Neuronal stem cell (in vitro differentiated cells): ENCODE data around the gene SH3RF2.

ENCODE experiments used
- DNase-seq: peaks from one replicate; pipeline ENCODE4 v3.0.0-alpha.2; 2013; ENCODE audit warnings: low spot score
- H2AFZ ChIP-seq: one replicate; pipeline ENCODE4 v1.6.1; 2013; ENCODE audit warnings: mild to moderate bottlenecking, low read length, inconsistent platforms
- H2AK5ac ChIP-seq: 2 replicates; pipeline ENCODE4 v1.6.1; 2013; ENCODE audit warnings: low read depth, mild to moderate bottlenecking, inconsistent platforms, low read length, moderate library complexity, mixed read lengths
- H2BK120ac ChIP-seq: 2 replicates; pipeline ENCODE4 v1.6.1; 2013; ENCODE audit warnings: low read depth, mild to moderate bottlenecking, inconsistent platforms, low read length, moderate library complexity, mixed read lengths
- H2BK12ac ChIP-seq: one replicate; pipeline ENCODE4 v1.6.1; 2013; ENCODE audit warnings: low read length, inconsistent platforms
- H2BK15ac ChIP-seq: 2 replicates; pipeline ENCODE4 v1.6.1; 2013; ENCODE audit warnings: mild to moderate bottlenecking, low read length, inconsistent platforms, mixed read lengths
- H2BK5ac ChIP-seq: one replicate; pipeline ENCODE4 v1.6.1; 2013; ENCODE audit warnings: inconsistent platforms, mild to moderate bottlenecking, low read length, moderate library complexity
- H3K14ac ChIP-seq: one replicate; pipeline ENCODE4 v1.6.1; 2013; ENCODE audit warnings: low read length, inconsistent platforms
- H3K18ac ChIP-seq: 2 replicates; pipeline ENCODE4 v1.6.1; 2013; ENCODE audit warnings: low read length, inconsistent platforms
- H3K23ac ChIP-seq: 2 replicates; pipeline ENCODE4 v1.6.1; 2013; ENCODE audit warnings: low read depth, mild to moderate bottlenecking, mixed read lengths, low read length, inconsistent platforms; ENCODE audit not compliant: poor library complexity
- H3K27ac ChIP-seq: replicated peaks from 3 replicates; pipeline ENCODE4 v1.5.1; 2013; ENCODE audit warnings: low read length, inconsistent platforms
- H3K27me3 ChIP-seq, 3 experiments: 2 replicates each; pipeline ENCODE4 v1.6.1; 2013; ENCODE audit warnings: low read length in 3 of 3, mild to moderate bottlenecking in 2 of 3, inconsistent platforms in 1 of 3, low read depth in 1 of 3, mixed read lengths in 1 of 3, moderate library complexity in 1 of 3; ENCODE audit not compliant: control insufficient read depth in 3 of 3, insufficient read depth in 3 of 3
- H3K36me3 ChIP-seq, 2 donors: replicated peaks in 1 of 2; 2 replicates each; pipeline ENCODE4 v1.6.1; 2013; ENCODE audit warnings: low read length in 2 of 2; ENCODE audit not compliant: control insufficient read depth in 2 of 2, insufficient read depth in 2 of 2
- H3K4ac ChIP-seq: 2 replicates; pipeline ENCODE4 v1.6.1; 2013; ENCODE audit warnings: inconsistent platforms, mild to moderate bottlenecking, low read length, moderate library complexity
- H3K4me1 ChIP-seq, 2 donors: 1 replicate in 1 of 2; 2 replicates in 1 of 2; pipeline ENCODE4 v1.6.1; 2013; ENCODE audit warnings: low read length in 2 of 2, low read depth in 1 of 2; ENCODE audit not compliant: control insufficient read depth in 2 of 2, insufficient read depth in 1 of 2
- H3K4me2 ChIP-seq: one replicate; pipeline ENCODE4 v1.6.1; 2013; ENCODE audit warnings: mild to moderate bottlenecking, low read length, inconsistent platforms; ENCODE audit not compliant: insufficient read depth, poor library complexity, severe bottlenecking
- H3K4me3 ChIP-seq, 2 donors: 2 replicates each; pipeline ENCODE4 v1.5.1; 2013; ENCODE audit warnings: low read length in 2 of 2, mild to moderate bottlenecking in 2 of 2, inconsistent platforms in 1 of 2, moderate library complexity in 1 of 2
- H3K79me1 ChIP-seq: one replicate; pipeline ENCODE4 v1.6.1; 2013; ENCODE audit warnings: low read depth, mild to moderate bottlenecking, inconsistent platforms, low read length, moderate library complexity
- H3K9ac ChIP-seq: one replicate; pipeline ENCODE4 v1.6.1; 2013; ENCODE audit warnings: mild to moderate bottlenecking, low read depth, low read length, inconsistent platforms; ENCODE audit not compliant: poor library complexity
- H3K9me3 ChIP-seq, 2 donors: replicated peaks in 1 of 2; 2 replicates each; pipeline versions ENCODE3 to v1.6.1; 2013; ENCODE audit warnings: low read length in 2 of 2, mild to moderate bottlenecking in 2 of 2, inconsistent platforms in 1 of 2, low read depth in 1 of 2, mixed read lengths in 1 of 2, moderate library complexity in 1 of 2; ENCODE audit not compliant: control insufficient read depth in 2 of 2, insufficient read depth in 1 of 2
- H4K8ac ChIP-seq: one replicate; pipeline ENCODE4 v1.6.1; 2013; ENCODE audit warnings: low read depth, mild to moderate bottlenecking, inconsistent platforms, low read length, moderate library complexity
- H4K91ac ChIP-seq: one replicate; pipeline ENCODE4 v1.6.1; 2013; ENCODE audit warnings: low read length, low read depth, mild to moderate bottlenecking, inconsistent platforms; ENCODE audit not compliant: poor library complexity
- WGBS, 2 donors: extraction: QIAGEN DNeasy Blood & Tissue Kit; methylation state at CpG; one replicate each; pipeline ENCODE4 v1.1.7; 2013; ENCODE audit warnings: missing lambda C conversion rate in 2 of 2, mixed read lengths in 1 of 2; ENCODE audit not compliant: insufficient read length in 2 of 2, insufficient replicate concordance in 1 of 2; ENCODE audit errors: extremely low coverage in 2 of 2; 5-methylcytosine and 5-hydroxymethylcytosine counted together

Gene SH3RF2

GRCh38 chr5:146098047-146098446, 161.7 kb downstream of the SH3RF2 start:
- Histone ChIP-seq H3K23ac (no peak overlapping the region), H2BK120ac (no peak overlapping the region), H4K8ac (no peak overlapping the region), H3K27me3 (no peaks in the 10 kb centered on the region), H2BK5ac (no peak overlapping the region), H4K91ac (no peak overlapping the region), H3K27ac (no peak overlapping the region), H3K9ac (no peak overlapping the region), H3K4me3 (no peak overlapping the region), H3K9me3 (no peaks in the 10 kb centered on the region), H2AFZ (no peak overlapping the region), H3K79me1 (no peaks in the 10 kb centered on the region), H3K4me1 (peaks cover 0 to 2% of the 10 kb centered on the region in 2 donors), H3K18ac (no peak overlapping the region), H3K36me3 (no peaks in the 10 kb centered on the region), H2BK15ac (no peak overlapping the region), H3K4ac (no peak overlapping the region), H2AK5ac (no peak overlapping the region), H3K14ac (no peak overlapping the region), H3K4me2 (no peak overlapping the region), H2BK12ac (no peak overlapping the region)
- DNase-seq, result no peak
- no CpG with 5 or more reads among the region's 6 CpGs for WGBS, 2 donors

GRCh38 chr5:146101646-146102045, 165.3 kb downstream of the SH3RF2 start:
- H2BK120ac ChIP-seq, result no peak overlapping the region
- DNase-seq, result no peak
- H3K36me3 ChIP-seq, result peaks cover 0 to 10% of the 10 kb centered on the region in 2 donors
- no peak overlapping the region for H3K18ac ChIP-seq
- H3K23ac ChIP-seq, result no peak overlapping the region
- H3K4me3 ChIP-seq, result no peak overlapping the region
- no peak overlapping the region for H2BK5ac ChIP-seq
- no peak overlapping the region for H3K14ac ChIP-seq
- no peak overlapping the region for H2BK12ac ChIP-seq
- no CpG with 5 or more reads among the region's 2 CpGs for WGBS, 2 donors
- no peak overlapping the region for H4K8ac ChIP-seq
- H2BK15ac ChIP-seq, result no peak overlapping the region
- no peak overlapping the region for H2AFZ ChIP-seq
- H3K4me1 ChIP-seq, result peaks cover 0 to 2% of the 10 kb centered on the region in 2 donors
- no peak overlapping the region for H3K4me2 ChIP-seq
- H4K91ac ChIP-seq, result no peak overlapping the region
- H3K9me3 ChIP-seq, result no peaks in the 10 kb centered on the region
- no peaks in the 10 kb centered on the region for H3K27me3 ChIP-seq
- no peak overlapping the region for H3K4ac ChIP-seq
- no peaks in the 10 kb centered on the region for H3K79me1 ChIP-seq
- H3K9ac ChIP-seq, result no peak overlapping the region
- H3K27ac ChIP-seq, result peak overlapping the region; percentile 50
- no peak overlapping the region for H2AK5ac ChIP-seq

GRCh38 chr5:146103594-146103993, 167.2 kb downstream of the SH3RF2 start:
- Histone ChIP-seq H2BK5ac (no peak overlapping the region), H4K91ac (no peak overlapping the region), H3K79me1 (no peaks in the 10 kb centered on the region), H3K27ac (no peak overlapping the region), H3K9ac (no peak overlapping the region), H3K18ac (no peak overlapping the region), H2AK5ac (no peak overlapping the region), H2BK120ac (no peak overlapping the region), H3K27me3 (no peaks in the 10 kb centered on the region), H3K4me2 (no peak overlapping the region), H3K4ac (no peak overlapping the region), H3K9me3 (no peaks in the 10 kb centered on the region), H3K4me1 (peaks cover 0 to 2% of the 10 kb centered on the region in 2 donors), H3K4me3 (no peak overlapping the region), H3K36me3 (peaks cover 0 to 10% of the 10 kb centered on the region in 2 donors), H2BK15ac (no peak overlapping the region), H2AFZ (no peak overlapping the region), H3K23ac (no peak overlapping the region), H2BK12ac (no peak overlapping the region), H4K8ac (no peak overlapping the region), H3K14ac (no peak overlapping the region)
- WGBS, 2 donors, result no CpG with 5 or more reads among the region's 1 CpG
- no peak for DNase-seq

GRCh38 chr5:146105477-146105876, 169.1 kb downstream of the SH3RF2 start, which contains the start of gene PLAC8L1:
Gene PLAC8L1 (minus strand): TSS chr5:146105577. CDS start chr5:146104311, 1,266 bp downstream.
- no peaks in the 10 kb centered on the region for H3K27me3 ChIP-seq
- H2BK15ac ChIP-seq, result no peak within 1 kb of the TSS
- H4K91ac ChIP-seq, result no peak within 1 kb of the TSS
- no peak within 1 kb of the TSS for H3K4me3 ChIP-seq
- no peak within 1 kb of the TSS for H2AFZ ChIP-seq
- no peaks in the 10 kb centered on the region for H3K79me1 ChIP-seq
- no peak within 1 kb of the TSS for H3K4ac ChIP-seq
- H2BK5ac ChIP-seq, result no peak within 1 kb of the TSS
- DNase-seq, result no peak
- H2BK120ac ChIP-seq, result no peak within 1 kb of the TSS
- H4K8ac ChIP-seq, result no peak within 1 kb of the TSS
- no peak within 1 kb of the TSS for H3K4me2 ChIP-seq
- H3K23ac ChIP-seq, result no peak within 1 kb of the TSS
- H3K27ac ChIP-seq, result no peak within 1 kb of the TSS
- no peak within 1 kb of the TSS for H3K9ac ChIP-seq
- H3K18ac ChIP-seq, result no peak within 1 kb of the TSS
- H2AK5ac ChIP-seq, result no peak within 1 kb of the TSS
- H2BK12ac ChIP-seq, result no peak within 1 kb of the TSS
- no peaks in the 10 kb centered on the region for H3K9me3 ChIP-seq
- H3K14ac ChIP-seq, result no peak within 1 kb of the TSS
- H3K36me3 ChIP-seq, result peaks cover 0 to 10% of the 10 kb centered on the region in 2 donors
- WGBS, 2 donors, result no CpG with 5 or more reads among the region's 2 CpGs
- peaks cover 0 to 2% of the 10 kb centered on the region in 2 donors for H3K4me1 ChIP-seq
